ENCODE measurements around the gene OR6C70. TPM values are rescaled to one million over a fixed set of nuclear protein-coding genes. Genes with fewer than 3 reads are reported as not detected.

Gene OR6C70
- polyA plus RNA-seq, 3 donors = not detected

- Histone ChIP-seq H3K27me3 (ENCODE audit: control insufficient read depth in 2 of 2, insufficient read depth in 2 of 2, low read length in 2 of 2) (peaks cover 4 to 6% of the 10 kb centered on the region in 2 donors), H3K36me3 (replicated peaks in 1 of 2; ENCODE audit: control insufficient read depth in 1 of 2, insufficient read depth in 2 of 2, low read length in 2 of 2) (no peaks in the 10 kb centered on the region), H3K27ac (ENCODE audit: low read depth in 1 of 2, low read length in 2 of 2) (no peak overlapping the region), H3K9me3 (replicated peaks in 1 of 2; ENCODE audit: control insufficient read depth in 1 of 2, insufficient read depth in 1 of 2, low read length in 2 of 2) (no peaks in the 10 kb centered on the region), H3K4me3 (replicated peaks in 1 of 3; ENCODE audit: low read depth in 2 of 3, low read length in 3 of 3) (no peak overlapping the region), H3K9ac (ENCODE audit: insufficient read depth, low read length, poor library complexity, severe bottlenecking) (no peak overlapping the region), H4K20me1 (ENCODE audit: insufficient read depth, low read length) (no peaks in the 10 kb centered on the region), H3K79me2 (ENCODE audit: insufficient read depth, low read length) (no peaks in the 10 kb centered on the region), H3K4me1 (ENCODE audit: control insufficient read depth in 1 of 2, insufficient read depth in 2 of 2, low read length in 2 of 2) (peaks cover 15 to 16% of the 10 kb centered on the region in 2 donors), H2AFZ (ENCODE audit: insufficient read depth, low read depth, low read length, poor library complexity, severe bottlenecking) (no peak overlapping the region), H3K4me2 (replicated peaks; ENCODE audit: extremely low read depth, low read length, poor library complexity, severe bottlenecking) (no peak overlapping the region)
- intact Hi-C loops (cut with micrococcal nuclease) = no loop called here
- no peaks in the 10 kb centered on the region for H3K36me3 Mint-ChIP-seq
- H3K4me3 Mint-ChIP-seq = no peak overlapping the region
- H3K27ac Mint-ChIP-seq = no peak overlapping the region
- DNase-seq = no peak
- H3K4me1 Mint-ChIP-seq = peaks cover 22% of the 10 kb centered on the region
- peaks cover 0 to 2% (median 2%) of the 10 kb centered on the region in 3 donors for H3K27me3 Mint-ChIP-seq (ENCODE audit: low read depth in 3 of 3)
- TF ChIP-seq, protein P1, sequence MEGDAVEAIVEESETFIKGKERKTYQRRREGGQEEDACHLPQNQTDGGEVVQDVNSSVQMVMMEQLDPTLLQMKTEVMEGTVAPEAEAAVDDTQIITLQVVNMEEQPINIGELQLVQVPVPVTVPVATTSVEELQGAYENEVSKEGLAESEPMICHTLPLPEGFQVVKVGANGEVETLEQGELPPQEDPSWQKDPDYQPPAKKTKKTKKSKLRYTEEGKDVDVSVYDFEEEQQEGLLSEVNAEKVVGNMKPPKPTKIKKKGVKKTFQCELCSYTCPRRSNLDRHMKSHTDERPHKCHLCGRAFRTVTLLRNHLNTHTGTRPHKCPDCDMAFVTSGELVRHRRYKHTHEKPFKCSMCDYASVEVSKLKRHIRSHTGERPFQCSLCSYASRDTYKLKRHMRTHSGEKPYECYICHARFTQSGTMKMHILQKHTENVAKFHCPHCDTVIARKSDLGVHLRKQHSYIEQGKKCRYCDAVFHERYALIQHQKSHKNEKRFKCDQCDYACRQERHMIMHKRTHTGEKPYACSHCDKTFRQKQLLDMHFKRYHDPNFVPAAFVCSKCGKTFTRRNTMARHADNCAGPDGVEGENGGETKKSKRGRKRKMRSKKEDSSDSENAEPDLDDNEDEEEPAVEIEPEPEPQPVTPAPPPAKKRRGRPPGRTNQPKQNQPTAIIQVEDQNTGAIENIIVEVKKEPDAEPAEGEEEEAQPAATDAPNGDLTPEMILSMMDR (IDR thresholded peaks at IDR 0.05) = no peak
- H3K9me3 Mint-ChIP-seq = peaks cover 0 to 3% (median 0%) of the 10 kb centered on the region in 7 donors
Measured at GRCh38 chr12:55448825-55449224, 21.1 kb downstream of the OR6C70 start.

GRCh38 chr12:55446326-55446725 lies 23.6 kb downstream of the OR6C70 start:
- DNase-seq = no peak
- H4K20me1 ChIP-seq (ENCODE audit: insufficient read depth, low read length) = no peaks in the 10 kb centered on the region
- no peak overlapping the region for H3K9ac ChIP-seq (ENCODE audit: insufficient read depth, low read length, poor library complexity, severe bottlenecking)
- Mint-ChIP-seq H3K4me1 (peaks cover 25% of the 10 kb centered on the region), H3K4me3 (peak overlapping the region in 1 of 2 donors; percentile 1), H3K9me3 (peaks cover 0 to 14% (median 4%) of the 10 kb centered on the region in 7 donors), H3K27ac (no peak overlapping the region), H3K36me3 (no peaks in the 10 kb centered on the region), H3K27me3 (ENCODE audit: low read depth in 3 of 3) (peaks cover 0 to 2% (median 2%) of the 10 kb centered on the region in 3 donors)
- H3K27me3 ChIP-seq (ENCODE audit: control insufficient read depth in 2 of 2, insufficient read depth in 2 of 2, low read length in 2 of 2) = no peaks in the 10 kb centered on the region
- no peaks in the 10 kb centered on the region for H3K79me2 ChIP-seq (ENCODE audit: insufficient read depth, low read length)
- H3K4me1 ChIP-seq (ENCODE audit: control insufficient read depth in 1 of 2, insufficient read depth in 2 of 2, low read length in 2 of 2) = peaks cover 15 to 16% of the 10 kb centered on the region in 2 donors
- 80% methylated on average over 4 of the region's 5 CpGs for WGBS (ENCODE audit: insufficient coverage)
- H3K27ac ChIP-seq (ENCODE audit: low read depth in 1 of 2, low read length in 2 of 2) = no peak overlapping the region
- TF ChIP-seq, protein P1 (IDR thresholded peaks at IDR 0.05) = no peak
- no peaks in the 10 kb centered on the region for H3K36me3 ChIP-seq (replicated peaks in 1 of 2; ENCODE audit: control insufficient read depth in 1 of 2, insufficient read depth in 2 of 2, low read length in 2 of 2)
- intact Hi-C loops (cut with micrococcal nuclease) = no loop called here
- no peak overlapping the region for H3K4me2 ChIP-seq (replicated peaks; ENCODE audit: extremely low read depth, low read length, poor library complexity, severe bottlenecking)
- H2AFZ ChIP-seq (ENCODE audit: insufficient read depth, low read depth, low read length, poor library complexity, severe bottlenecking) = peak overlapping the region; percentile 38
- H3K9me3 ChIP-seq (replicated peaks in 1 of 2; ENCODE audit: control insufficient read depth in 1 of 2, insufficient read depth in 1 of 2, low read length in 2 of 2) = peaks cover 0 to 2% of the 10 kb centered on the region in 2 donors
- H3K4me3 ChIP-seq (replicated peaks in 1 of 3; ENCODE audit: low read depth in 2 of 3, low read length in 3 of 3) = no peak overlapping the region

All from CD14-positive monocyte (primary cell).